Ectodermal cell (in vitro differentiated cells): Measurements from ENCODE around the gene PIGT. TPM values are rescaled to one million over a fixed set of nuclear protein-coding genes. Genes with fewer than 3 reads are reported as not detected.

ENCODE experiments used
- H3K27ac ChIP-seq: 2 replicates; pipeline ENCODE4 v1.7.0; 2013; ENCODE audit warnings: mild to moderate bottlenecking, low read depth, low read length; ENCODE audit not compliant: insufficient read depth, poor library complexity, severe bottlenecking
- H3K27me3 ChIP-seq: 2 replicates; pipeline ENCODE4 v1.7.0; 2013; ENCODE audit warnings: mild to moderate bottlenecking, low read length; ENCODE audit not compliant: insufficient read depth, control insufficient read depth, poor library complexity, severe bottlenecking
- H3K36me3 ChIP-seq: one replicate; pipeline ENCODE4 v1.7.0; 2013; ENCODE audit warnings: low read length; ENCODE audit not compliant: control insufficient read depth, insufficient read depth
- H3K4me1 ChIP-seq: one replicate; pipeline ENCODE4 v1.7.0; 2013; ENCODE audit warnings: low read length; ENCODE audit not compliant: control insufficient read depth, insufficient read depth
- H3K4me3 ChIP-seq: 2 replicates; pipeline ENCODE4 v1.7.0; 2013; ENCODE audit warnings: low read depth, low read length, control low read depth; ENCODE audit not compliant: insufficient read depth
- H3K9me3 ChIP-seq: 2 replicates; pipeline ENCODE4 v1.7.0; 2013; ENCODE audit warnings: mild to moderate bottlenecking, low read length, moderate library complexity; ENCODE audit not compliant: control insufficient read depth
- WGBS, 2 experiments: methylation state at CpG; one replicate each; pipeline ENCODE4 v1.1.7; 2013; ENCODE audit warnings: missing lambda C conversion rate in 2 of 2; 5-methylcytosine and 5-hydroxymethylcytosine counted together
- polyA plus RNA-seq, 4 experiments: library from polyadenylated mRNA; stranded (reverse); fragments of 50-300 nt; gene quantifications; one replicate each; pipeline ENCODE4 v1.2.3, GENCODE V29; 2013

Gene PIGT
- polyA plus RNA-seq (2013, experiment 1 of 4) = 82.9 TPM
- 81.0 TPM for polyA plus RNA-seq (2013, experiment 2 of 4)
- 73.5 TPM for polyA plus RNA-seq (2013, experiment 3 of 4)
- polyA plus RNA-seq (2013, experiment 4 of 4) = 77.5 TPM

GRCh38 chr20:45415822-45416637 is at the start of gene PIGT:
Gene PIGT (plus strand): TSS chr20:45416141. CDS start chr20:45416157, 16 bp downstream.
- Histone ChIP-seq H3K9me3 (no peaks in the 10 kb centered on the region), H3K4me3 (peak within 1 kb of the TSS; percentile 85), H3K4me1 (peaks cover 9% of the 10 kb centered on the region), H3K36me3 (peaks cover 10% of the 10 kb centered on the region), H3K27me3 (no peaks in the 10 kb centered on the region), H3K27ac (no peak within 1 kb of the TSS)
- WGBS, 2 experiments = 1% methylated on average over 52 of the region's 52 CpGs

- Histone ChIP-seq H3K4me1 (peaks cover 5% of the 10 kb centered on the region), H3K4me3 (no peak overlapping the region), H3K9me3 (no peaks in the 10 kb centered on the region), H3K27ac (no peak overlapping the region), H3K36me3 (peaks cover 5% of the 10 kb centered on the region), H3K27me3 (no peaks in the 10 kb centered on the region)
- 94 to 100% methylated on average over 1 of the region's 1 CpG for whole genome bisulfite sequencing, 2 experiments
These were observed 49.7 kb upstream of the PIGT start for GRCh38 chr20:45366192-45366591.

GRCh38 chr20:45366631-45367030 is 49.3 kb upstream of the PIGT start:
- Histone ChIP-seq H3K4me3 (no peak overlapping the region), H3K9me3 (no peaks in the 10 kb centered on the region), H3K36me3 (peaks cover 5% of the 10 kb centered on the region), H3K4me1 (peaks cover 5% of the 10 kb centered on the region), H3K27ac (no peak overlapping the region), H3K27me3 (no peaks in the 10 kb centered on the region)
- 88 to 91% methylated on average over 11 of the region's 11 CpGs for WGBS, 2 experiments

GRCh38 chr20:45367126-45367525 is 48.8 kb upstream of the PIGT start:
- Histone ChIP-seq H3K4me3 (no peak overlapping the region), H3K27ac (no peak overlapping the region), H3K9me3 (no peaks in the 10 kb centered on the region), H3K4me1 (peaks cover 5% of the 10 kb centered on the region), H3K27me3 (no peaks in the 10 kb centered on the region), H3K36me3 (peaks cover 5% of the 10 kb centered on the region)

- Histone ChIP-seq H3K36me3 (peaks cover 5% of the 10 kb centered on the region), H3K27me3 (no peaks in the 10 kb centered on the region)
- 85 to 86% methylated on average over 6 of the region's 6 CpGs for WGBS, 2 experiments
These were observed 47.5 kb upstream of the PIGT start for GRCh38 chr20:45368221-45368980.

GRCh38 chr20:45370571-45371160 is 45.3 kb upstream of the PIGT start:
- Histone ChIP-seq H3K9me3 (no peaks in the 10 kb centered on the region), H3K27ac (no peak overlapping the region), H3K27me3 (no peaks in the 10 kb centered on the region), H3K36me3 (peaks cover 5% of the 10 kb centered on the region), H3K4me3 (no peak overlapping the region), H3K4me1 (peaks cover 5% of the 10 kb centered on the region)
- WGBS, 2 experiments = 95 to 96% methylated on average over 3 of the region's 3 CpGs

More at GRCh38 chr20:45368221-45368980, 47.5 kb upstream of the PIGT start:
- H3K9me3 ChIP-seq = no peaks in the 10 kb centered on the region
- peaks cover 5% of the 10 kb centered on the region for H3K4me1 ChIP-seq
- no peak overlapping the region for H3K27ac ChIP-seq
- no peak overlapping the region for H3K4me3 ChIP-seq

GRCh38 chr20:45372241-45372640 is 43.7 kb upstream of the PIGT start:
- WGBS, 2 experiments = 93 to 94% methylated on average over 10 of the region's 10 CpGs
- no peak overlapping the region for H3K27ac ChIP-seq

GRCh38 chr20:45372646-45373352 is 43.1 kb upstream of the PIGT start:
- Histone ChIP-seq H3K4me1 (peaks cover 9% of the 10 kb centered on the region), H3K36me3 (peaks cover 5% of the 10 kb centered on the region), H3K9me3 (no peaks in the 10 kb centered on the region), H3K27ac (no peak overlapping the region), H3K4me3 (no peak overlapping the region), H3K27me3 (no peaks in the 10 kb centered on the region)
- 84% methylated on average over 30 of the region's 30 CpGs for WGBS, 2 experiments

More at GRCh38 chr20:45372241-45372640, 43.7 kb upstream of the PIGT start:
- Histone ChIP-seq H3K4me1 (peaks cover 8% of the 10 kb centered on the region), H3K4me3 (no peak overlapping the region), H3K27me3 (no peaks in the 10 kb centered on the region), H3K36me3 (peaks cover 5% of the 10 kb centered on the region), H3K9me3 (no peaks in the 10 kb centered on the region)

- no peaks in the 10 kb centered on the region for H3K36me3 ChIP-seq
- H3K9me3 ChIP-seq = no peaks in the 10 kb centered on the region
- WGBS, 2 experiments = 33 to 36% methylated on average over 38 of the region's 38 CpGs
- no peak overlapping the region for H3K27ac ChIP-seq
- H3K27me3 ChIP-seq = no peaks in the 10 kb centered on the region
- peak overlapping the region; percentile 11 for H3K4me3 ChIP-seq
- peaks cover 13% of the 10 kb centered on the region for H3K4me1 ChIP-seq
These were observed 42.4 kb upstream of the PIGT start for GRCh38 chr20:45373353-45374100.
